Lung (tissue), 12 donors: ENCODE data around the gene MLANA. TPM values are rescaled to one million over a fixed set of nuclear protein-coding genes. Genes with fewer than 3 reads are reported as not detected.

Experiments used
- ATAC-seq: fragments of 200-7000 bp; cut with Tn5 transposase; one replicate; pipeline ENCODE4 v1.9.1; 2020; ENCODE audit warnings: moderate number of reproducible peaks; ENCODE audit not compliant: insufficient read depth, low FRiP score
- DNase-seq, 3 donors: peaks; one replicate each; pipeline ENCODE4 v3.0.0-alpha.2; 2013 to 2017
- H3K27ac ChIP-seq, 2 donors: one replicate each; pipeline ENCODE4 v1.5.1; 2013; ENCODE audit warnings: mild to moderate bottlenecking in 2 of 2, moderate library complexity in 2 of 2, control low read depth in 1 of 2, inconsistent platforms in 1 of 2, low read depth in 1 of 2, low read length in 1 of 2
- H3K27me3 ChIP-seq, 3 donors: one replicate each; pipeline ENCODE4 v1.5.1; 2013; ENCODE audit warnings: low read length in 2 of 3; ENCODE audit not compliant: control insufficient read depth in 3 of 3, insufficient read depth in 3 of 3
- H3K36me3 ChIP-seq, 4 donors: one replicate each; pipeline ENCODE4 v1.5.1; 2013; ENCODE audit warnings: low read length in 4 of 4, mild to moderate bottlenecking in 1 of 4, moderate library complexity in 1 of 4; ENCODE audit not compliant: control insufficient read depth in 4 of 4, insufficient read depth in 4 of 4
- H3K4me1 ChIP-seq, 5 donors: one replicate each; pipeline ENCODE4 v1.5.1; 2013; ENCODE audit warnings: low read length in 5 of 5, mild to moderate bottlenecking in 2 of 5, moderate library complexity in 1 of 5; ENCODE audit not compliant: control insufficient read depth in 5 of 5, insufficient read depth in 5 of 5
- H3K4me3 ChIP-seq: one replicate; pipeline ENCODE4 v1.5.1; 2013; ENCODE audit warnings: mild to moderate bottlenecking, control low read depth, moderate library complexity
- H3K9ac ChIP-seq, 2 donors: one replicate each; pipeline ENCODE4 v1.5.1; 2013; ENCODE audit warnings: low read length in 2 of 2, control low read depth in 1 of 2; ENCODE audit not compliant: insufficient read depth in 1 of 2
- H3K9me3 ChIP-seq, 4 donors: one replicate each; pipeline ENCODE4 v1.5.1; 2013; ENCODE audit warnings: low read length in 3 of 4, mild to moderate bottlenecking in 1 of 4, moderate library complexity in 1 of 4; ENCODE audit not compliant: control insufficient read depth in 4 of 4, insufficient read depth in 3 of 4
- CTCF ChIP-seq: IDR thresholded peaks from 2 replicates; pipeline ENCODE4 v1.5.1; 2012; ENCODE audit warnings: mild to moderate bottlenecking; ENCODE audit errors: control extremely low read depth, extremely low read depth
- WGBS, 2 donors: extraction: QIAGEN DNeasy Blood & Tissue Kit; methylation state at CpG; one replicate each; pipeline ENCODE4 v1.1.7; 2013; 5-methylcytosine and 5-hydroxymethylcytosine counted together
- polyA plus RNA-seq, 2 donors: library from polyadenylated mRNA; stranded (reverse); fragments of 200-250 nt; gene quantifications; one replicate each; pipeline ENCODE4 v1.2.1, GENCODE V29; 2013
- total RNA-seq, 2 donors: library from RNA; depleted of rRNA in 1 of 2; stranded (reverse); fragments of >200 nt in 1 of 2; gene quantifications; one replicate each; pipeline ENCODE4 v1.2.1, GENCODE V29; 2014 to 2021
- donor health status: control.
- donor health status: control.
- donor health status: Bipolar disorder and iron deficiency.
- donor health status: healthy.
- donor health status: DM: yes; HTN: yes; CAD: no.

Gene MLANA
- total and polyA plus RNA-seq, 4 donors = not detected

- Histone ChIP-seq H3K4me1 (peaks cover 0 to 1% (median 0%) of the 10 kb centered on the region in 5 donors), H3K27me3 (no peaks in the 10 kb centered on the region), H3K9ac (no peak overlapping the region), H3K36me3 (peaks cover 2 to 10% (median 2%) of the 10 kb centered on the region in 4 donors), H3K9me3 (no peaks in the 10 kb centered on the region), H3K27ac (no peak overlapping the region), H3K4me3 (no peak overlapping the region)
- no peak for TF ChIP-seq CTCF
- no peak for DNase-seq
- 78 to 81% methylated on average over 13 of the region's 13 CpGs for WGBS, 2 donors
- no peak for ATAC-seq
Measured at GRCh38 chr9:5893591-5894236, 3.0 kb downstream of the MLANA start.

GRCh38 chr9:5894237-5894959 is 3.7 kb downstream of the MLANA start:
- DNase-seq = no peak
- WGBS, 2 donors = 96 to 99% methylated on average over 6 of the region's 6 CpGs
- no peak overlapping the region for H3K4me3 ChIP-seq
- peaks cover 2 to 16% (median 2%) of the 10 kb centered on the region in 4 donors for H3K36me3 ChIP-seq
- TF ChIP-seq CTCF = no peak
- no peak overlapping the region for H3K9ac ChIP-seq
- H3K27ac ChIP-seq = no peak overlapping the region
- no peak for ATAC-seq
- H3K9me3 ChIP-seq = no peaks in the 10 kb centered on the region
- no peaks in the 10 kb centered on the region for H3K27me3 ChIP-seq
- peaks cover 0 to 1% (median 0%) of the 10 kb centered on the region in 5 donors for H3K4me1 ChIP-seq

GRCh38 chr9:5895782-5896181 is 5.1 kb downstream of the MLANA start:
- Histone ChIP-seq H3K4me3 (no peak overlapping the region), H3K27me3 (no peaks in the 10 kb centered on the region), H3K9ac (no peak overlapping the region), H3K4me1 (peaks cover 0 to 1% (median 0%) of the 10 kb centered on the region in 5 donors), H3K36me3 (peaks cover 2 to 19% (median 2%) of the 10 kb centered on the region in 4 donors), H3K9me3 (no peaks in the 10 kb centered on the region), H3K27ac (no peak overlapping the region)
- 82 to 90% methylated on average over 6 of the region's 6 CpGs for WGBS, 2 donors
- no peak for DNase-seq
- TF ChIP-seq CTCF = no peak
- no peak for ATAC-seq
